ENCODE data around the gene BDH2.

The BDH2 gene

DNA sequence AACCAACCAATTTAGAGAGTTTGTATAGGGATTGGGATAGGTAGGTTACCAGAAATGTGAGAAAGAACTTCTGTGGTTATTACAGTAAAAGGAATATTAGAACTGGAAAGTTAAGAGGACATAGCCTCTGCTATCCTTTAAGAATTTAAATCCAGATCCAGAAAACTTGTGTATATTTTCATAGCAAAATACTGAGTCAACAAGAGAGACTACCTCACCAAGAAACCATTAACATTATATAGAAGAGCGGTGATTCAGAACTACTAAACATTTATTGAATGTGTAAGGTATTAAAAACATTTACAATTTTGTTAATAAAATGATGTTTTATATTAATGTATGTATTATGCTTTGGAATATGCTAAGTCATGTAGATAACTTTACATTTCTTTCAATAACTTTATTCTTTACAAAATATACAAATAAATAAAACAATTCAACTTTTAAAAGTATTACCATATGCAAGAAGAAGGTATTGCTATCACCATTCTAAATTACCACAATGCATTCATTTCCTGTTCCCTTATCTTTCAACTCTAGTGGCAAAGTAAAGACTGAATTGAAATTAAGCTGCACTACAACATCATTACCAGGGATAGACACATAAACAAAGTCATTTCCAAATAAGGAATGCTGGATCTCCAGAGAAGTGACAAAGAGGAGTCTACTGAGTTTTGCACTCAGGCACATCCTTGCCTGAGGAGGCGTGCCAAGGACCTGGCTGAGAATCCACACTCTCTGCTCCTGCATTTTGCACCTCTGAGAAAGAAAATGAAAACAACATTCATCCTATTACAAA lies 6.1 kb upstream of the BDH2 start:
- H3K9ac ChIP-seq (ENCODE audit: low read length in 5 of 5) = no peak overlapping the region
- H3K4me3 ChIP-seq (ENCODE audit: low read depth in 1 of 5, low read length in 5 of 5) = no peak overlapping the region
- no peak overlapping the region for H3K27ac ChIP-seq (ENCODE audit: low read depth, low read length)
- no peaks in the 10 kb centered on the region for H3K27me3 ChIP-seq (ENCODE audit: control insufficient read depth in 5 of 5, insufficient read depth in 4 of 5, low read length in 5 of 5)
- H3K9me3 ChIP-seq (ENCODE audit: control insufficient read depth in 5 of 5, low read length in 5 of 5) = no peaks in the 10 kb centered on the region
- no peaks in the 10 kb centered on the region for H3K36me3 ChIP-seq (ENCODE audit: control insufficient read depth in 5 of 5, insufficient read depth in 5 of 5, low read length in 5 of 5)
- H3K4me1 ChIP-seq (ENCODE audit: control insufficient read depth in 5 of 5, insufficient read depth in 5 of 5, low read length in 5 of 5) = no peaks in the 10 kb centered on the region

DNA sequence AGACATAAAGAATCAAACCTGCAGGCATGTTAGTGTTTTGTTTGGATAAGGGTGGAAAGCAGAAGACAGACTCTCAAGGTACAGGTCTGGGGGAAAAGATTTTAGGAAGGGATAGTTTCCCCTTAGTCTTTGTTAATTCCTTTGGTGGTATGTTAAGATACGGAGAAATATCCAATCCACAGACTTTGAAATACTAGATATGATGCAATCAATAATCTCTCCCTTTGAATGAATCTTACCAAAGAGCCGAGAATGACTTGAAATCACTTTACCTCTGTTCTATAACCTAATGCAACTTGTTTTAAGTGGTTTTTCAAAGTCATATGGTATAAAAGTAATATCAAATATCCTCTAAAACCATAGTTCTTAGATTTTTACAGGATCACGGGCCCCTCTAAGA lies 5.3 kb upstream of the BDH2 start:
- H3K4me1 ChIP-seq (ENCODE audit: control insufficient read depth in 5 of 5, insufficient read depth in 5 of 5, low read length in 5 of 5) = no peaks in the 10 kb centered on the region
- H3K27me3 ChIP-seq (ENCODE audit: control insufficient read depth in 5 of 5, insufficient read depth in 4 of 5, low read length in 5 of 5) = no peaks in the 10 kb centered on the region
- H3K9me3 ChIP-seq (ENCODE audit: control insufficient read depth in 5 of 5, low read length in 5 of 5) = no peaks in the 10 kb centered on the region
- H3K27ac ChIP-seq (ENCODE audit: low read depth, low read length) = no peak overlapping the region
- H3K36me3 ChIP-seq (ENCODE audit: control insufficient read depth in 5 of 5, insufficient read depth in 5 of 5, low read length in 5 of 5) = no peaks in the 10 kb centered on the region
- no peak overlapping the region for H3K4me3 ChIP-seq (ENCODE audit: low read depth in 1 of 5, low read length in 5 of 5)
- H3K9ac ChIP-seq (ENCODE audit: low read length in 5 of 5) = no peak overlapping the region

DNA sequence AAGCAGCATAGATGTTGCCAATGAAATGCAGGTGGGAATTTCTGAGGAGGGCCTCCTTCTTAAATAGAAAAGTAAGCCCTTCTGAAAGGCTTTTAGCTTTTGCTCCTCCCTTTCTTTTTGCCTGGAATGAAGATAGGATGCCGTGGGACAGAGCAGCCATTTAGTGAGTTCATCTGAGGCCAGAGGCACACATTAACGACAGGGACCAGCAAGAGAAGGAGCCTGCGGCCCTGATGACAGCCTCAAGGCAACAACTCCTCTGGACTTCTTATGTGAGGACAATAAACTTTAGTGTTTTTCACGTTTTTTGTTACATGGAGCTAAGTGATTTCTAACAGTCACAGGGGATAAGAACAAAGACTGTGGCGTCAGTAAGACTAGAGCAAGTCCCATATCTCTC lies 1.1 kb upstream of the BDH2 start:
- Histone ChIP-seq H3K27me3 (ENCODE audit: control insufficient read depth in 5 of 5, insufficient read depth in 4 of 5, low read length in 5 of 5) (no peaks in the 10 kb centered on the region), H3K9ac (ENCODE audit: low read length in 5 of 5) (no peak overlapping the region), H3K4me1 (ENCODE audit: control insufficient read depth in 5 of 5, insufficient read depth in 5 of 5, low read length in 5 of 5) (peaks cover 0 to 15% (median 14%) of the 10 kb centered on the region in 5 donors), H3K36me3 (ENCODE audit: control insufficient read depth in 5 of 5, insufficient read depth in 5 of 5, low read length in 5 of 5) (no peaks in the 10 kb centered on the region), H3K27ac (ENCODE audit: low read depth, low read length) (no peak overlapping the region), H3K4me3 (ENCODE audit: low read depth in 1 of 5, low read length in 5 of 5) (no peak overlapping the region), H3K9me3 (ENCODE audit: control insufficient read depth in 5 of 5, low read length in 5 of 5) (no peaks in the 10 kb centered on the region)

DNA sequence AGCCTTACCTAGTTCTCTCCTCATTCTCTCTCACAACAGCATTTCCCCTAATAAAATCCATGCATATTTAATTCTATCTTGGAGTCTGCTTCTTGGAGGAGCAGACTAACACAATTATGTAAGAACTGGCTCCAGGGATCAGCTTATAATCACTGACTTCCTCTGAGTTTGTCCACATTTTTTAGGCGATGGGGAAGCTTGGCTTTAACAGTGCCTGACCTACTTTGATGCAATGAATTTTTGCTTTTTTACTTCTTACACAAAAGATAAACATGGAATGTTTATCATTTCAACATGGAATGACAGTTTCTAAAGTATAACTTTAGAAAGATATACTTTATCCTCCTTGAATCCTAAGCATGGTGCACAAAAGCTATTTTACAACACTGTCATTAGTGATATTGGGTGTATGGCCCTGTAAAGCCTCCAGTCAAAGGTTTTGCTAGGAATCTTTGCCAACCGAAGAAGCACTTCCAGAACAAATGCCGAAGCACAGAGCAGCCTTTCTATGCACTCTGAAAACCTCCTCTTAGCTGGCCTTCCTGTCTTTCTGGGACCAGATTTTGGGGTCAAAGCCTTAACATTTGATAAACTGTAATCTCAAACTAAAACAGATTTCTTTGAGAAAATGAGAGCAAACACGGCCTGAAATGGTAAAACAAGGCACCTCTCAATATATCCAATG lies 736 bp downstream of the BDH2 start:
- Histone ChIP-seq H3K9me3 (ENCODE audit: control insufficient read depth in 5 of 5, low read length in 5 of 5) (no peaks in the 10 kb centered on the region), H3K27me3 (ENCODE audit: control insufficient read depth in 5 of 5, insufficient read depth in 4 of 5, low read length in 5 of 5) (no peaks in the 10 kb centered on the region), H3K9ac (ENCODE audit: low read length in 5 of 5) (peak overlapping the region in 4 of 5 donors; percentile 35 to 78 (median 64)), H3K4me3 (ENCODE audit: low read depth in 1 of 5, low read length in 5 of 5) (peak overlapping the region; percentile 64 to 75 (median 66)), H3K36me3 (ENCODE audit: control insufficient read depth in 5 of 5, insufficient read depth in 5 of 5, low read length in 5 of 5) (peaks cover 0 to 3% (median 0%) of the 10 kb centered on the region in 5 donors), H3K4me1 (ENCODE audit: control insufficient read depth in 5 of 5, insufficient read depth in 5 of 5, low read length in 5 of 5) (peaks cover 0 to 15% (median 14%) of the 10 kb centered on the region in 5 donors), H3K27ac (ENCODE audit: low read depth, low read length) (peak overlapping the region; percentile 33)

DNA sequence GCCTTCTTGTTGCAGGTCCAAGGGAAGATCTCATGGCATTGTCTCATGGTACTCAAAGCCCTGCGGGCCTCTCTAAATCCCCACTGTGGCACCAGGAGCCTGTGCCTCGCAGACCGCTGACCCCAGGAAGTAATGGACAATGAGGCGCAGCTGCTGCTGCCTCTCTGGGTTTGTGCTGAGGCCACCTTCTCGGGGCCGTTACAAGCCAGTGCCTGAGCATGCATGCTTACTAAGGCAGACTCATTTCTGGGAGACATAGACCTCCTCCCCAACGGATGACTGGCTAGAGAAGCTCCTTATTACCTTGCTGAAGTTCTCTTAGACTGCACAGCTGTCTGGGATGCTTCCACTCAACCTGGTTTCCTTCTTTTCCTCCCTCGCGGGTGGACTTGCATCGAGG lies 1.3 kb downstream of the BDH2 start:
- Histone ChIP-seq H3K4me1 (ENCODE audit: control insufficient read depth in 5 of 5, insufficient read depth in 5 of 5, low read length in 5 of 5) (peaks cover 0 to 15% (median 14%) of the 10 kb centered on the region in 5 donors), H3K27me3 (ENCODE audit: control insufficient read depth in 5 of 5, insufficient read depth in 4 of 5, low read length in 5 of 5) (no peaks in the 10 kb centered on the region), H3K4me3 (ENCODE audit: low read depth in 1 of 5, low read length in 5 of 5) (peak overlapping the region in 4 of 5 donors; percentile 64 to 75 (median 68)), H3K27ac (ENCODE audit: low read depth, low read length) (no peak overlapping the region), H3K36me3 (ENCODE audit: control insufficient read depth in 5 of 5, insufficient read depth in 5 of 5, low read length in 5 of 5) (peaks cover 0 to 4% (median 0%) of the 10 kb centered on the region in 5 donors), H3K9ac (ENCODE audit: low read length in 5 of 5) (peak overlapping the region in 1 of 5 donors; percentile 35), H3K9me3 (ENCODE audit: control insufficient read depth in 5 of 5, low read length in 5 of 5) (no peaks in the 10 kb centered on the region)

DNA sequence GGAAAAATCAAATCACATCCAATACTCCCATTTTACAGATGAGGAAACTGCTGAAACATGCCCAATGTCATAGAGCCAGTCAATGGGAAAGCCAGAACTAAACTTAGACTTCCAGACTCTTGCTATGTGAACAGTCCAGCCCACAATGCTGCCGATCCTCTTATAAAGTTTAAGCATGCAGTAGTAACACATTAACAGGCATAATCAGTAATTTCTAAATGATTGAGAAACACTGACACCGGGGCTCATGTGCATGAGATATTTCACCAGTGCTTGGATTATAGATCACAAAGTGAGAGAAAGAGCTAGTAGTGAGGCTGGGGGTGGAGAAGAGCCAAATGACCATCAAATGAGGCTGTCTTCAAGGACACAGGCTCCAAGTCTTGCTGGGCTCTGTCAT lies 2.5 kb downstream of the BDH2 start:
- Histone ChIP-seq H3K4me3 (ENCODE audit: low read depth in 1 of 5, low read length in 5 of 5) (no peak overlapping the region), H3K27ac (ENCODE audit: low read depth, low read length) (no peak overlapping the region)

DNA sequence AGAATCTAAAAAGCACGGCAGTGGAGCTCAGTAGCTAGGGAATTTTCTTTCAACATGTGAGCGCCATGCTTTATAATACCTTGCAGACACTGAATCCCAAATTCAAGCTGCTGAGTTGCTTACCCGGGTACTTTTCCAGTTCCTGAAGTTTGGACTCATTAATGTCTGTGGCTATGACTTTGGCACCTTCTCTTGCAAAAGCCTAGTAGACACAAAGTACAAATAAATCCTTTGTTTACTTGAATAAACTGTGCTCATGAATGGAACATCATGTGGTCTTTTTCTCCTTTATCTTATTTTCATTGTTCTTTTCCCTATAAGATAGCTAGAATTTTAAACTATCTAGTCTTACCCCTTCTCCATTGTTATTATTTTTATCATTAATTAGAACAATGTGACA lies 4.6 kb downstream of the BDH2 start:
- Histone ChIP-seq H3K9me3 (ENCODE audit: control insufficient read depth in 5 of 5, low read length in 5 of 5) (no peaks in the 10 kb centered on the region), H3K36me3 (ENCODE audit: control insufficient read depth in 5 of 5, insufficient read depth in 5 of 5, low read length in 5 of 5) (peaks cover 10 to 21% (median 13%) of the 10 kb centered on the region in 5 donors), H3K4me1 (ENCODE audit: control insufficient read depth in 5 of 5, insufficient read depth in 5 of 5, low read length in 5 of 5) (peaks cover 0 to 15% (median 14%) of the 10 kb centered on the region in 5 donors), H3K4me3 (ENCODE audit: low read depth in 1 of 5, low read length in 5 of 5) (no peak overlapping the region), H3K27me3 (ENCODE audit: control insufficient read depth in 5 of 5, insufficient read depth in 4 of 5, low read length in 5 of 5) (no peaks in the 10 kb centered on the region), H3K27ac (ENCODE audit: low read depth, low read length) (no peak overlapping the region), H3K9ac (ENCODE audit: low read length in 5 of 5) (no peak overlapping the region)

More for the DNA sequence above, 2.5 kb downstream of the BDH2 start:
- no peaks in the 10 kb centered on the region for H3K27me3 ChIP-seq (ENCODE audit: control insufficient read depth in 5 of 5, insufficient read depth in 4 of 5, low read length in 5 of 5)
- H3K36me3 ChIP-seq (ENCODE audit: control insufficient read depth in 5 of 5, insufficient read depth in 5 of 5, low read length in 5 of 5) = peaks cover 0 to 4% (median 3%) of the 10 kb centered on the region in 5 donors
- H3K4me1 ChIP-seq (ENCODE audit: control insufficient read depth in 5 of 5, insufficient read depth in 5 of 5, low read length in 5 of 5) = peaks cover 0 to 15% (median 14%) of the 10 kb centered on the region in 5 donors
- H3K9me3 ChIP-seq (ENCODE audit: control insufficient read depth in 5 of 5, low read length in 5 of 5) = no peaks in the 10 kb centered on the region
- no peak overlapping the region for H3K9ac ChIP-seq (ENCODE audit: low read length in 5 of 5)

DNA sequence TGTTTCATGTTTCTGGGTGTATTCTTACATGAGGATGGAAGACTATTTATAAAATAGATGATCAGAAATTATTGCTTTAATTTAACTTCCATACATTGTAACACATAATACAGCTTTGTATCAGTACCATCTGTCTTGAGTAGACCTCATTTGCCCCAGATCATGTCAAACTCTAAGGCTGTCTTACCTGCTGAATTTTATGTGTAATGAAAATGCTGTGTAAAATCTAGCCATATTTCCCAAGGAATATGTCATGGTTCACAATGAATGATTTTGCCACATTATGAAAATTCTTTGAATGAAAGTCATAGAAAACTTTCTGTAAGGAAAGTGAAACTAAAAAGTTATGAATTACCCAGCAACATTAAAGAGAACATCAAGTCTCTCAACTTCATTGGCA lies 7.4 kb downstream of the BDH2 start:
- peaks cover 25 to 45% (median 36%) of the 10 kb centered on the region in 5 donors for H3K36me3 ChIP-seq (ENCODE audit: control insufficient read depth in 5 of 5, insufficient read depth in 5 of 5, low read length in 5 of 5)
- no peak overlapping the region for H3K27ac ChIP-seq (ENCODE audit: low read depth, low read length)
- no peaks in the 10 kb centered on the region for H3K9me3 ChIP-seq (ENCODE audit: control insufficient read depth in 5 of 5, low read length in 5 of 5)

DNA sequence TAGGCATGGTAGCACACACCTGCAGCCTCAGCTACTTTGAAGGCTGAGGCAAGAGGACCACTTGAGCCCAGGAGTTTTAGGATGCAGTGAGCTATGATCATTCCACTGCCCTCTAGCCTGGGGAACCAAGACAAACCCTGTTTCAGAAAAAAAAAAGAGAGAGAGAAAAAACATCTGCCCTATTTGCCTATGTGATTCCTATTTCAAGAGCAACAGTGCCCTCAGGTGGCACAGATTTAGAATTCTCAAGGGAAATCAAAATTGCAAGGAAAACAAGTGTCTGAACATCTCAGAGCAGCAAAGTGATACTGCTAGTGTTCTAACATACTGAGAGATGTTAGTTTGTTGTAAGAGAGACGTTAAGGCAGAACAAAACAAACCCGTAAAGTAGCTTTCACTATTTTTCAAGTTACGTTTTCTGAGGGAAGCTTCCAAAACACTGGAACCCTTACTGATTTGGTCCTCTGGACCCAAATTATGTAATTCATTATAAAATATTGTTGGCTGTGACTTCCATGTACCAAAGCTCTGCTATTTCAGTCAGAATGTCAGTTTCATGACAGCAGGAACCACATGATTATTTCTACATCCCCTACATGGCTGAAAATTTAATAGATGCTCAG lies 7.9 kb downstream of the BDH2 start:
- H3K9ac ChIP-seq (ENCODE audit: low read length in 5 of 5) = no peak overlapping the region
- no peaks in the 10 kb centered on the region for H3K4me1 ChIP-seq (ENCODE audit: control insufficient read depth in 5 of 5, insufficient read depth in 5 of 5, low read length in 5 of 5)
- no peak overlapping the region for H3K4me3 ChIP-seq (ENCODE audit: low read depth in 1 of 5, low read length in 5 of 5)
- H3K27me3 ChIP-seq (ENCODE audit: control insufficient read depth in 5 of 5, insufficient read depth in 4 of 5, low read length in 5 of 5) = no peaks in the 10 kb centered on the region
- no peaks in the 10 kb centered on the region for H3K9me3 ChIP-seq (ENCODE audit: control insufficient read depth in 5 of 5, low read length in 5 of 5)
- no peak overlapping the region for H3K27ac ChIP-seq (ENCODE audit: low read depth, low read length)
- peaks cover 30 to 50% (median 42%) of the 10 kb centered on the region in 5 donors for H3K36me3 ChIP-seq (ENCODE audit: control insufficient read depth in 5 of 5, insufficient read depth in 5 of 5, low read length in 5 of 5)

More for the DNA sequence above, 7.4 kb downstream of the BDH2 start:
- Histone ChIP-seq H3K4me1 (ENCODE audit: control insufficient read depth in 5 of 5, insufficient read depth in 5 of 5, low read length in 5 of 5) (no peaks in the 10 kb centered on the region), H3K27me3 (ENCODE audit: control insufficient read depth in 5 of 5, insufficient read depth in 4 of 5, low read length in 5 of 5) (no peaks in the 10 kb centered on the region), H3K4me3 (ENCODE audit: low read depth in 1 of 5, low read length in 5 of 5) (no peak overlapping the region), H3K9ac (ENCODE audit: low read length in 5 of 5) (no peak overlapping the region)

DNA sequence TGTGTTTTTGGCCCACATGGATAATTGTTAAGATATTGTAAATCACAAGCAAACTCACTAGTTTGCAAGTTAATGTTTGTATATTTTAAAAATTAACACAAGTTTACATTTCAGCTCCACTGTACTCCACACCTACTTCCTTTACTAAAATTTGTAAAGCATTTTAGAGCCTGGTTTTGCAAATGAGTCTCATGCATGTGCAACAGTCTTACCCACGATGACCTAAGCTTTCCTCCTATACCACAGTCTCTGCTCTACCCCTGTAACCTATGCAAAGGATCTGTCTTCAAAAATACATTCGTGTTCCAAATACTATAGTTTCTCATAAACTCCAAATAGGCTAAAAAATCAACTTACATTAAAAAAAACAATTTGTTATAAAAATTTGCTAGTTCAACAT lies 10.2 kb downstream of the BDH2 start:
- peaks cover 42 to 71% (median 55%) of the 10 kb centered on the region in 5 donors for H3K36me3 ChIP-seq (ENCODE audit: control insufficient read depth in 5 of 5, insufficient read depth in 5 of 5, low read length in 5 of 5)
- H3K27me3 ChIP-seq (ENCODE audit: control insufficient read depth in 5 of 5, insufficient read depth in 4 of 5, low read length in 5 of 5) = no peaks in the 10 kb centered on the region
- H3K4me1 ChIP-seq (ENCODE audit: control insufficient read depth in 5 of 5, insufficient read depth in 5 of 5, low read length in 5 of 5) = no peaks in the 10 kb centered on the region
- no peak overlapping the region for H3K9ac ChIP-seq (ENCODE audit: low read length in 5 of 5)
- H3K27ac ChIP-seq (ENCODE audit: low read depth, low read length) = no peak overlapping the region
- no peaks in the 10 kb centered on the region for H3K9me3 ChIP-seq (ENCODE audit: control insufficient read depth in 5 of 5, low read length in 5 of 5)
- no peak overlapping the region for H3K4me3 ChIP-seq (ENCODE audit: low read depth in 1 of 5, low read length in 5 of 5)

Data from subcutaneous abdominal adipose tissue (tissue), 5 donors.